Mammary microvascular endothelial cell (primary cell): ENCODE data around the gene INAVA. TPM values are rescaled to one million over a fixed set of nuclear protein-coding genes. Genes with fewer than 3 reads are reported as not detected.

Experiments
- total RNA-seq: library from RNA; depleted of rRNA; stranded (reverse); fragments of >200 nt; gene quantifications from 2 replicates; pipeline ENCODE4 v1.2.3, GENCODE V29; 2015

INAVA gene, protein sequence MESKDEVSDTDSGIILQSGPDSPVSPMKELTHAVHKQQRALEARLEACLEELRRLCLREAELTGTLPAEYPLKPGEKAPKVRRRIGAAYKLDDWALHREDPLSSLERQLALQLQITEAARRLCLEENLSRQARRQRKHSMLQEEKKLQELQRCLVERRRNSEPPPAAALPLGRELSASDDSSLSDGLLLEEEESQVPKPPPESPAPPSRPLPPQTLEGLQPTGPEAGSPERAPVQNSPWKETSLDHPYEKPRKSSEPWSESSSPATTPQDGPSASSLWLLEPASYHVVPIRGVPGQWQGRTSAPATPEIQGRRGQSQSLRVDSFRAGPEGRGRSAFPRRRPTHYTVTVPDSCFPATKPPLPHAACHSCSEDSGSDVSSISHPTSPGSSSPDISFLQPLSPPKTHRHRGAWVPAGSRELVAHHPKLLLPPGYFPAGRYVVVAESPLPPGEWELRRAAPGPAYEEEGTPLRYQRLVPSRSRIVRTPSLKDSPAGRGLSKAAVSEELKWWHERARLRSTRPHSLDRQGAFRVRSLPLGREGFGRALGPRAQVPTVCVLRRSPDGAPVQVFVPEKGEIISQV
- not detected in 2 replicates for total RNA-seq

GRCh38 chr1:200894712-200895442 is at the start of gene INAVA:
Gene INAVA (plus strand): TSS chr1:200894900. CDS start chr1:200898401, 3,501 bp downstream.

DNA sequence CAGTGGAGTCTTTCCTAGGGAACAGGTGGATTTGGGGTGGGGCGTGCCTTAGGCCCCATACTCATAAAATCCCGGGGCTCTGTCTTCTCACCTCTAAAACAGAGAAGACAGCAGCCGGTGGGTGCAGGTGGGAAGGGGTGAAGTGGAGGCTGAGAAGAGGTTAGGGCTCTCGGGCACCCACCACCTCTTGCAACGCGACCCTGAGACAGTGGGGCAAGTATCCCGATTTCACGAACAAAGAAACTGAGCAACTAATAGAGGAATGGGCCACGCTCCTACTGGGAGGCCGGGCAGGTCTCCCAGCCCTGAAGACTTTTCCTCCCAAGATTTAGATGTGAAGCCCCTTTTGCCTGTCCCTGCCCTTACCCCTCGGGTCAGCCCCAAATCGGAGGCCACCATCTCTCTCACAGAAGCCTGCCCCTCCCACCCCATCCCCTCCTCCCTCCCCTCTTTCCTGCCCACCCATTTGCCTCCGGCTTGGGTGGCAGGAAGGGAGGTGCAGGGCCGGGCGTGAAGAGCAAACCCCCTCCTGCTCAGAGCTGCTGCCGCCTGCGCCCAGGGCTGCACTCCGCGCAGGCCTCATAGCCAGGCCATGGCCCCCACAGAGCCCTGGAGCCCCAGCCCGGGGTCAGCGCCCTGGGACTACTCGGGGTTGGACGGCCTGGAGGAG is 22.1 kb upstream of the INAVA start, which contains the start of gene GPR25:
Gene GPR25 (plus strand): TSS at position 536 of the 670 bp plus-strand sequence. CDS start 57 bp downstream, at position 593.

Other genes with a start within 250 kb of the INAVA start
- gene DDX59, start 225.0 kb upstream of the INAVA start, total RNA-seq: 12.6 and 14.1 TPM in 2 replicates
- gene CAMSAP2, start 156.0 kb upstream of the INAVA start, total RNA-seq: 14.1 and 15.3 TPM in 2 replicates
- not detected in 2 replicates for gene GPR25, start 21.9 kb upstream of the INAVA start, total RNA-seq
- gene KIF21B, start 128.8 kb downstream of the INAVA start, total RNA-seq: 1.00 and 1.2 TPM in 2 replicates
- gene CACNA1S, start 217.5 kb downstream of the INAVA start, total RNA-seq: not detected in 2 replicates
- not detected in 2 replicates for gene ASCL5, start 232.3 kb downstream of the INAVA start, total RNA-seq